ENCODE results near the gene NEB.

The NEB gene

GRCh38 chr2:151733771-151734672 is at the start of gene NEB:
NEB (minus strand) TSS chr2:151734476; CDS start chr2:151733156, 1,320 bp downstream.
- no peak for DNase-seq (ENCODE audit: insufficient read length, low spot score)
- no peak for FAIRE-seq

- FAIRE-seq: no peak
- DNase-seq (ENCODE audit: insufficient read length, low spot score): no peak
These were observed 48.9 kb upstream of the NEB start for GRCh38 chr2:151783133-151783520.

- FAIRE-seq (no peak), DNase-seq (ENCODE audit: insufficient read length, low spot score) (no peak)
These were observed 48.3 kb upstream of the NEB start for GRCh38 chr2:151782378-151783132.

- FAIRE-seq (no peak), DNase-seq (ENCODE audit: insufficient read length, low spot score) (no peak)
These were observed 47.4 kb upstream of the NEB start for GRCh38 chr2:151781642-151782041.

- FAIRE-seq (no peak), DNase-seq (ENCODE audit: insufficient read length, low spot score) (no peak)
These were observed 46.7 kb upstream of the NEB start for GRCh38 chr2:151780938-151781337.

GRCh38 chr2:151777935-151778334 is 43.7 kb upstream of the NEB start:
- DNase-seq (ENCODE audit: insufficient read length, low spot score) (no peak), FAIRE-seq (no peak)

GRCh38 chr2:151777487-151777886 is 43.2 kb upstream of the NEB start:
- DNase-seq (ENCODE audit: insufficient read length, low spot score) (no peak), FAIRE-seq (peak; percentile 57)

- no peak for FAIRE-seq
- DNase-seq (ENCODE audit: insufficient read length, low spot score): no peak
These were observed 42.1 kb upstream of the NEB start for GRCh38 chr2:151776367-151776766.

GRCh38 chr2:151775057-151775740 is 40.9 kb upstream of the NEB start:
- DNase-seq (ENCODE audit: insufficient read length, low spot score) (no peak), FAIRE-seq (no peak)

GRCh38 chr2:151774506-151774905 is 40.2 kb upstream of the NEB start:
- DNase-seq (ENCODE audit: insufficient read length, low spot score) (no peak), FAIRE-seq (peak; percentile 23)

- FAIRE-seq: peak; percentile 98
- peak; percentile 52 for DNase-seq (ENCODE audit: insufficient read length, low spot score)
These were observed 37.5 kb upstream of the NEB start for GRCh38 chr2:151771599-151772358.

- FAIRE-seq (no peak), DNase-seq (ENCODE audit: insufficient read length, low spot score) (no peak)
These were observed 36.7 kb upstream of the NEB start for GRCh38 chr2:151770995-151771394.

GRCh38 chr2:151769606-151770005 is 35.3 kb upstream of the NEB start:
- no peak for DNase-seq (ENCODE audit: insufficient read length, low spot score)
- no peak for FAIRE-seq

- DNase-seq (ENCODE audit: insufficient read length, low spot score) (no peak), FAIRE-seq (no peak)
These were observed 33.3 kb upstream of the NEB start for GRCh38 chr2:151767536-151767935.

GRCh38 chr2:151766437-151767153 is 32.3 kb upstream of the NEB start:
- no peak for DNase-seq (ENCODE audit: insufficient read length, low spot score)
- FAIRE-seq: peak; percentile 60

GRCh38 chr2:151765760-151766410 is 31.6 kb upstream of the NEB start:
- DNase-seq (ENCODE audit: insufficient read length, low spot score) (no peak), FAIRE-seq (peak; percentile 72)

- DNase-seq (ENCODE audit: insufficient read length, low spot score) (no peak), FAIRE-seq (no peak)
These were observed 28.4 kb upstream of the NEB start for GRCh38 chr2:151762694-151763093.

GRCh38 chr2:151761687-151762086 is 27.4 kb upstream of the NEB start:
- FAIRE-seq: no peak
- no peak for DNase-seq (ENCODE audit: insufficient read length, low spot score)

- DNase-seq (ENCODE audit: insufficient read length, low spot score) (no peak), FAIRE-seq (no peak)
These were observed 26.9 kb upstream of the NEB start for GRCh38 chr2:151761193-151761592.

Measured in GM19239 (cell line).